WTC11 (cell line): Measurements from ENCODE around the gene FBLN2. TPM values are rescaled to one million over a fixed set of nuclear protein-coding genes. Genes with fewer than 3 reads are reported as not detected.

Experiments used
- ATAC-seq: fragments of 200-7000 bp; cut with Tn5 transposase; 2 replicates; pipeline ENCODE4 v1.10.0; 2021; ENCODE audit warnings: mild to moderate bottlenecking, moderate library complexity
- CTCF ChIA-PET: fragments of 300-600 bp; sonication (Branson Sonifier 250); formaldehyde crosslinking; loops from one replicate; lab custom pipeline; 2021; ENCODE audit warnings: antibody characterized with exemption; lab: Charles Lee
- POLR2A ChIA-PET: fragments of 350-600 bp; sonication (Branson Sonifier 250); formaldehyde crosslinking; loops from one replicate; lab custom pipeline; 2021; ENCODE audit warnings: antibody characterized with exemption; lab: Charles Lee
- DNase-seq: peaks from one replicate; pipeline ENCODE4 v3.0.0; 2021; ENCODE audit warnings: low spot score
- H3K27ac Mint-ChIP-seq: 2 replicates; pipeline ENCODE4 v1.8.0; 2021; ENCODE audit warnings: mixed read lengths
- H3K27me3 Mint-ChIP-seq: 2 replicates; pipeline ENCODE4 v1.8.0; 2021; ENCODE audit warnings: low read depth, mild to moderate bottlenecking, moderate library complexity, mixed read lengths
- H3K36me3 Mint-ChIP-seq: 2 replicates; pipeline ENCODE4 v1.8.0; 2021; ENCODE audit warnings: mixed read lengths
- H3K4me1 Mint-ChIP-seq: 2 replicates; pipeline ENCODE4 v1.8.0; 2022; ENCODE audit warnings: mixed read lengths
- H3K4me3 Mint-ChIP-seq: 2 replicates; pipeline ENCODE4 v1.8.0; 2021; ENCODE audit warnings: mild to moderate bottlenecking, moderate library complexity, mixed read lengths
- H3K9me3 Mint-ChIP-seq: 2 replicates; pipeline ENCODE4 v1.8.0; 2021; ENCODE audit warnings: mixed read lengths
- AFF4 ChIP-seq: sonication (generic); formaldehyde crosslinking; IDR thresholded peaks from 2 replicates; pipeline ENCODE4 v1.8.1; 2023; ENCODE audit warnings: mild to moderate bottlenecking, missing genetic modification reagents, borderline replicate concordance
- ATF3 ChIP-seq: sonication (generic); formaldehyde crosslinking; conservative IDR thresholded peaks from 2 replicates; pipeline ENCODE4 v1.8.1; 2022; ENCODE audit warnings: mild to moderate bottlenecking, missing genetic modification reagents
- GTF2I ChIP-seq: fragments of 250-450 bp; sonication (Bioruptor Pico); conservative IDR thresholded peaks from 2 replicates; pipeline ENCODE4 v1.4.0; 2021; ENCODE audit warnings: mild to moderate bottlenecking
- IRF2 ChIP-seq: sonication (generic); formaldehyde crosslinking; IDR thresholded peaks from 2 replicates; pipeline ENCODE4 v1.8.0; 2022; ENCODE audit warnings: low read depth, missing genetic modification reagents, borderline replicate concordance
- JAZF1 ChIP-seq: fragments of 250-450 bp; sonication (Bioruptor Pico); IDR thresholded peaks from 2 replicates; pipeline ENCODE4 v1.9.0; 2021; ENCODE audit warnings: moderate library complexity, mild to moderate bottlenecking, inconsistent platforms
- JUN ChIP-seq: sonication (generic); formaldehyde crosslinking; IDR thresholded peaks from 2 replicates; pipeline ENCODE4 v1.8.0; 2023; ENCODE audit warnings: mild to moderate bottlenecking, missing genetic modification reagents
- MYBL2 ChIP-seq: sonication (generic); formaldehyde crosslinking; IDR thresholded peaks from 2 replicates; pipeline ENCODE4 v1.8.1; 2023; ENCODE audit warnings: mild to moderate bottlenecking, moderate library complexity, missing genetic modification reagents
- NFE2L1 ChIP-seq: sonication (generic); formaldehyde crosslinking; IDR thresholded peaks from 2 replicates; pipeline ENCODE4 v1.8.1; 2023; ENCODE audit warnings: missing genetic modification reagents
- NFYB ChIP-seq: sonication (generic); formaldehyde crosslinking; conservative IDR thresholded peaks from 2 replicates; pipeline ENCODE4 v1.8.0; 2022; ENCODE audit warnings: low read depth, missing genetic modification reagents
- OVOL2 ChIP-seq: fragments of 250-450 bp; sonication (Bioruptor Pico); IDR thresholded peaks from 2 replicates; pipeline ENCODE4 v1.9.0; 2021; ENCODE audit warnings: mild to moderate bottlenecking, borderline replicate concordance
- PREB ChIP-seq: sonication (generic); formaldehyde crosslinking; IDR thresholded peaks from 2 replicates; pipeline ENCODE4 v1.8.1; 2022; ENCODE audit warnings: mild to moderate bottlenecking, missing genetic modification reagents, moderate library complexity, borderline replicate concordance
- RORB ChIP-seq: fragments of 250-450 bp; sonication (Bioruptor Pico); IDR thresholded peaks from 2 replicates; pipeline ENCODE4 v1.9.0; 2021; ENCODE audit warnings: mild to moderate bottlenecking
- SOX15 ChIP-seq: fragments of 250-450 bp; sonication (Bioruptor Pico); IDR thresholded peaks from 2 replicates; pipeline ENCODE4 v1.9.0; 2021; ENCODE audit warnings: mild to moderate bottlenecking
- SP1 ChIP-seq: sonication (generic); formaldehyde crosslinking; conservative IDR thresholded peaks from 2 replicates; pipeline ENCODE4 v1.8.1; 2022; ENCODE audit warnings: missing genetic modification reagents
- ZNF423 ChIP-seq: fragments of 250-450 bp; sonication (Bioruptor Pico); IDR thresholded peaks from 2 replicates; pipeline ENCODE4 v2.1.2; 2022; ENCODE audit warnings: mild to moderate bottlenecking, moderate library complexity
- ZNF512 ChIP-seq: sonication (generic); formaldehyde crosslinking; IDR thresholded peaks from 2 replicates; pipeline ENCODE4 v1.8.1; 2022; ENCODE audit warnings: missing genetic modification reagents, borderline replicate concordance
- total RNA-seq: library from RNA; stranded (reverse); gene quantifications from 3 replicates; pipeline ENCODE4 v1.2.3, GENCODE V29; 2021

FBLN2 gene
- total RNA-seq, 1 experiment from 2014 or later = 20.7 TPM

GRCh38 chr3:13539292-13539638 lies 9.7 kb upstream of the FBLN2 start:
- DNase-seq = no peak
- ATAC-seq = no peak
- no peak for TF ChIP-seq JAZF1 (CRISPR knock-in tag)
- no peak for TF ChIP-seq RORB (CRISPR knock-in tag)
- no peak for TF ChIP-seq ZNF423 (CRISPR knock-in tag)
- no peak for TF ChIP-seq SP1
- TF ChIP-seq JUN (CRISPR knock-in tag) = no peak
- no peak for TF ChIP-seq MYBL2 (CRISPR knock-in tag)
- TF ChIP-seq GTF2I = no peak
- no peak for TF ChIP-seq ATF3 (CRISPR knock-in tag)
- TF ChIP-seq OVOL2 (CRISPR knock-in tag) = no peak
- TF ChIP-seq ZNF512 (CRISPR knock-in tag) = no peak
- TF ChIP-seq AFF4 (CRISPR knock-in tag) = no peak
- TF ChIP-seq SOX15 (CRISPR knock-in tag) = no peak
- TF ChIP-seq NFE2L1 (CRISPR knock-in tag) = no peak
- no peak for TF ChIP-seq NFYB (CRISPR knock-in tag)
- TF ChIP-seq IRF2 (CRISPR knock-in tag) = no peak
- ChIA-PET CTCF (interaction anchor here (0.8 to 2.9 kb wide), 15 partner anchors 9 to 433 kb away, joined by 3 to 13 read pairs (median 5); no protein-coding TSS in a partner anchor), POLR2A (interaction anchor here (0.9 kb wide), 1 partner anchor 16 kb away, joined by 3 read pairs; no protein-coding TSS in a partner anchor)
- peaks cover 19% of the 10 kb centered on the region for H3K9me3 Mint-ChIP-seq
- no peaks in the 10 kb centered on the region; the same call in 1 of the 2 replicates for H3K27me3 Mint-ChIP-seq
- peaks cover 11% of the 10 kb centered on the region for H3K4me1 Mint-ChIP-seq
- H3K4me3 Mint-ChIP-seq = no peak overlapping the region
- no peak overlapping the region for H3K27ac Mint-ChIP-seq
- peaks cover 4% of the 10 kb centered on the region; the same call in 1 of the 2 replicates for H3K36me3 Mint-ChIP-seq

- ChIA-PET CTCF (interaction anchor here (1.2 to 2.9 kb wide), 8 partner anchors 9 to 108 kb away, joined by 3 to 13 read pairs (median 8); no protein-coding TSS in a partner anchor), POLR2A (no interaction called here)
- Mint-ChIP-seq H3K36me3 (peaks cover 4% of the 10 kb centered on the region; the same call in 1 of the 2 replicates), H3K4me3 (no peak overlapping the region), H3K9me3 (peaks cover 19% of the 10 kb centered on the region), H3K27ac (no peak overlapping the region), H3K27me3 (no peaks in the 10 kb centered on the region; the same call in 1 of the 2 replicates), H3K4me1 (peaks cover 11% of the 10 kb centered on the region)
- DNase-seq (no peak), ATAC-seq (no peak)
- TF ChIP-seq OVOL2 (CRISPR knock-in tag) (no peak), PREB (CRISPR knock-in tag) (no peak)
Measured at GRCh38 chr3:13539671-13540070, 9.3 kb upstream of the FBLN2 start.
